Measurements from ENCODE around the gene CDC42EP5. TPM values are rescaled to one million over a fixed set of nuclear protein-coding genes. Genes with fewer than 3 reads are reported as not detected.
A peak's percentile ranks its signal among the peaks of the same experiment; 100 is the strongest.

Gene CDC42EP5
- total and polyA plus RNA-seq, 7 experiments from 2014 or later, result not detected

DNA sequence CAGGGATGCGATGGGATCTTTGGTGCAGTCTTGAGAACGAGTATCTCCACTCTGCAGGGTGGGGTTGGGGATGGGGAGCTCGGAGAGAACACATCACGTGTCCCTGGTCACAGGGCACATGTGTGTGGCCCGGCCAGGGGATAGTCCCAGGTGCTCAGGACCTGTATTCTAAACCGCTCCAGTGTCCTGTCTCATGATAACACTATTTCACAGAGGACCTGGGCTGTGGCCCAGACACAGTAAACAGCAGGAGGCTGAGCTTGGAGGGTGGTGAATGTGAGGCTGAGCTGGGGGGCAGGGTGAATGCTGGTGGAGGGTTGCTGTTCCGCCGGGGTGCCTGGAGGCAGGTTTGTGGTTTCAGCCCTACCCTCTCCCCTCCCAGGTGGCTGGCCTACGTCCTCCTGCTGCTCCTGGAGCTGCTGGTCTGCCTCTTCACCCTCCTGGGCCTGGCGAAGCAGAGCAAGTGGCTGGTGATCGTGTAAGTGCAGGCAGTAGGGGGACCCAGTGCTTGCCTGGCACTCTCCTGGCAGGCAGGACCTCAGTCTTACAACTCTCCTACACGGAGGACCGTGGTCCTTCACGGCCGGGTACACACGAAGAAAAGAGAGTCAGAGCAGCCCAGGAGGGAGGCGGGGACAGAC lies 46.7 kb downstream of the CDC42EP5 start:
- H3K4me1 Mint-ChIP-seq, result peaks cover 2 to 10% (median 6%) of the 10 kb centered on the region in 7 donors
- ATAC-seq, result no peak
- DNase-seq, result peak in 1 of 9 donors; percentile 5
- H3K27me3 Mint-ChIP-seq, result peaks cover 8 to 41% (median 29%) of the 10 kb centered on the region in 5 donors
- peak overlapping the region in 1 of 10 donors; percentile 4 for H3K4me3 Mint-ChIP-seq
- H3K4me3 ChIP-seq (ENCODE audit: low read length), result no peak overlapping the region
- ChIA-PET POLR2A (no interaction called here), CTCF (no interaction called here)
- no peaks in the 10 kb centered on the region for H3K27me3 ChIP-seq (ENCODE audit: control insufficient read depth in 2 of 2, insufficient read depth in 2 of 2, low read length in 2 of 2)
- H3K27ac ChIP-seq (ENCODE audit: low read depth, low read length), result no peak overlapping the region
- H3K4me1 ChIP-seq (ENCODE audit: control insufficient read depth in 2 of 2, insufficient read depth in 2 of 2, low read length in 2 of 2), result peaks cover 0 to 4% of the 10 kb centered on the region in 2 donors
- H3K36me3 Mint-ChIP-seq, result no peaks in the 10 kb centered on the region
- H3K9me3 ChIP-seq (ENCODE audit: control insufficient read depth in 2 of 3, low read length in 3 of 3), result no peaks in the 10 kb centered on the region
- intact Hi-C loops (cut with micrococcal nuclease), result no loop called here
- H3K36me3 ChIP-seq (ENCODE audit: control insufficient read depth in 2 of 3, insufficient read depth in 3 of 3, low read length in 3 of 3), result no peaks in the 10 kb centered on the region
- no peak overlapping the region for H3K27ac Mint-ChIP-seq
- H3K9me3 Mint-ChIP-seq, result peaks cover 0 to under 1% (median 0%) of the 10 kb centered on the region in 11 donors

DNA sequence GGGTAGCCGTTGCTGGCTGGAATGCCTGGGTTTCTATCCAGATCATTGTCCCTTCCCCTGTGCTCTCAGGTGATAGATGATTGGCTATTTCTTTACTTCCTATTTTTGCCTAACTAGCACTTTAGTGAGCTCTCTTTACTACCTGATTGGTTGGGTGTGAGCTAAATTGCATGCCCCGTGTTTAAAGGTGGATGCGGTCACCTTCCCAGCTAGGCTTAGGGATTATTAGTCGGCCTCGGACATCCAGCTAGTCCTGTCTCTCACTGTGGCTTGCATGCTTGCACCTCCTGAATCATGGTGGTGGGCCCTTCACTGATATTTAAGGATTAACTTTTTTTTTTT lies 47.7 kb downstream of the CDC42EP5 start:
- intact Hi-C loops (cut with micrococcal nuclease), result no loop called here
- DNase-seq (no peak), ATAC-seq (no peak)
- H3K4me3 Mint-ChIP-seq, result no peak overlapping the region
- H3K9me3 ChIP-seq (ENCODE audit: control insufficient read depth in 2 of 3, low read length in 3 of 3), result no peaks in the 10 kb centered on the region
- H3K4me1 Mint-ChIP-seq, result peaks cover 0 to 4% (median 0%) of the 10 kb centered on the region in 7 donors
- H3K27me3 ChIP-seq (ENCODE audit: control insufficient read depth in 2 of 2, insufficient read depth in 2 of 2, low read length in 2 of 2), result no peaks in the 10 kb centered on the region
- ChIA-PET POLR2A (interaction anchor here (0.6 kb wide), 1 partner anchor 86 kb away, joined by 3 read pairs; no protein-coding TSS in a partner anchor), CTCF (interaction anchor here (0.6 kb wide), 1 partner anchor 100 kb away, joined by 4 read pairs; no protein-coding TSS in a partner anchor)
- H3K27ac ChIP-seq (ENCODE audit: low read depth, low read length), result no peak overlapping the region
- H3K9me3 Mint-ChIP-seq, result peaks cover 0 to 1% (median 0%) of the 10 kb centered on the region in 11 donors
- H3K36me3 Mint-ChIP-seq, result no peaks in the 10 kb centered on the region
- H3K27me3 Mint-ChIP-seq, result peaks cover 8 to 41% (median 29%) of the 10 kb centered on the region in 5 donors
- no peaks in the 10 kb centered on the region for H3K36me3 ChIP-seq (ENCODE audit: control insufficient read depth in 2 of 3, insufficient read depth in 3 of 3, low read length in 3 of 3)
- peaks cover 0 to 4% of the 10 kb centered on the region in 2 donors for H3K4me1 ChIP-seq (ENCODE audit: control insufficient read depth in 2 of 2, insufficient read depth in 2 of 2, low read length in 2 of 2)
- H3K27ac Mint-ChIP-seq, result no peak overlapping the region
- H3K4me3 ChIP-seq (ENCODE audit: low read length), result no peak overlapping the region

DNA sequence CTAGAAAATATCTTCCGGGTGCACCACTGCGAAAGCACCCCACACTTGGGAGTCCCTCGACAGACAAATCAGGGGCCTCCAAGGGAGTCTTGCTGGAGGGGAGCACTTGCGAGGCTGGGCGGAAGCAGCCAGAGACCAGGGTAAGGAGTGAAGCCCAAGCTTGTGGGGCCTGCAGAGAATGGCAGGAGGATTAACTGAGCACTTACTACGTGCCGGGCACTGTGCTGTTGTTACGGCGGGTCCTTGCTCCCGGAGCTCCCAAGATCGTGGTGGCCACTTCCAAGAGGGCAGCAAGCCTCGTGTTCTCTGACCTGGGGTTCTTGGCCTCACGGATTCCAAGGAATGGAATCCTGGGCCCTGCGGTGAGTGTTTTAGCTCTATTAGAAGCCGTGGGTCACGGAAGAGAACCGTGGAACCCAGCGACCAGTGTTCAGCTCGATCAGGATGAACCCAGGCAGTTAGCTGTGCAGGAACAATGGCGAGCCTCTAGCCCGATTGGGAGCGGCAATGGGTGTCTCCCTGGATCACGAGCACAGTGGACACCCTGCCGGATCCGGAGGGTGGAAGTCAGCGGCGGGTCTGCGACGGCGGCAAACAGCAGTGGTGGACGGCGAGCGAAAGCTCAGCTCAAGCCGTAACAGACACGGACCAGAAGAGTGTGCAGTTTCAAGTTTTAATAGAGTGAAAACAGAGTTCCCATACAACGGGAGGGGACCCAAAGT lies 48.3 kb downstream of the CDC42EP5 start:
- Mint-ChIP-seq H3K9me3 (peaks cover 0 to 1% (median 0%) of the 10 kb centered on the region in 11 donors), H3K27ac (no peak overlapping the region), H3K4me3 (no peak overlapping the region), H3K36me3 (no peaks in the 10 kb centered on the region), H3K27me3 (peaks cover 8 to 41% (median 29%) of the 10 kb centered on the region in 5 donors), H3K4me1 (peaks cover 0 to 4% (median 0%) of the 10 kb centered on the region in 7 donors)
- Histone ChIP-seq H3K27me3 (ENCODE audit: control insufficient read depth in 2 of 2, insufficient read depth in 2 of 2, low read length in 2 of 2) (no peaks in the 10 kb centered on the region), H3K36me3 (ENCODE audit: control insufficient read depth in 2 of 3, insufficient read depth in 3 of 3, low read length in 3 of 3) (no peaks in the 10 kb centered on the region), H3K27ac (ENCODE audit: low read depth, low read length) (no peak overlapping the region), H3K4me3 (ENCODE audit: low read length) (no peak overlapping the region), H3K4me1 (ENCODE audit: control insufficient read depth in 2 of 2, insufficient read depth in 2 of 2, low read length in 2 of 2) (no peaks in the 10 kb centered on the region), H3K9me3 (ENCODE audit: control insufficient read depth in 2 of 3, low read length in 3 of 3) (no peaks in the 10 kb centered on the region)
- POLR2A ChIA-PET, result interaction anchor here (0.6 kb wide), 1 partner anchor 87 kb away, joined by 3 read pairs; no protein-coding TSS in a partner anchor
- CTCF ChIA-PET, result interaction anchor here (0.6 kb wide), 1 partner anchor 99 kb away, joined by 4 read pairs; no protein-coding TSS in a partner anchor
- ATAC-seq (no peak), DNase-seq (no peak)
- intact Hi-C loops (cut with micrococcal nuclease), result no loop called here

GRCh38 chr19:54424201-54424600 lies 48.9 kb downstream of the CDC42EP5 start:
- Mint-ChIP-seq H3K4me3 (no peak overlapping the region), H3K9me3 (peaks cover 0 to 1% (median 0%) of the 10 kb centered on the region in 11 donors), H3K27ac (no peak overlapping the region), H3K27me3 (peaks cover 5 to 38% (median 34%) of the 10 kb centered on the region in 5 donors), H3K4me1 (peaks cover 0 to 5% (median 0%) of the 10 kb centered on the region in 7 donors), H3K36me3 (no peaks in the 10 kb centered on the region)
- Histone ChIP-seq H3K4me1 (ENCODE audit: control insufficient read depth in 2 of 2, insufficient read depth in 2 of 2, low read length in 2 of 2) (no peaks in the 10 kb centered on the region), H3K27me3 (ENCODE audit: control insufficient read depth in 2 of 2, insufficient read depth in 2 of 2, low read length in 2 of 2) (no peaks in the 10 kb centered on the region), H3K27ac (ENCODE audit: low read depth, low read length) (no peak overlapping the region), H3K9me3 (ENCODE audit: control insufficient read depth in 2 of 3, low read length in 3 of 3) (no peaks in the 10 kb centered on the region), H3K36me3 (ENCODE audit: control insufficient read depth in 2 of 3, insufficient read depth in 3 of 3, low read length in 3 of 3) (no peaks in the 10 kb centered on the region), H3K4me3 (ENCODE audit: low read length) (no peak overlapping the region)
- POLR2A ChIA-PET, result no interaction called here
- ATAC-seq (no peak), DNase-seq (no peak)
- CTCF ChIA-PET, result no interaction called here
- intact Hi-C loops (cut with micrococcal nuclease), result no loop called here

DNA sequence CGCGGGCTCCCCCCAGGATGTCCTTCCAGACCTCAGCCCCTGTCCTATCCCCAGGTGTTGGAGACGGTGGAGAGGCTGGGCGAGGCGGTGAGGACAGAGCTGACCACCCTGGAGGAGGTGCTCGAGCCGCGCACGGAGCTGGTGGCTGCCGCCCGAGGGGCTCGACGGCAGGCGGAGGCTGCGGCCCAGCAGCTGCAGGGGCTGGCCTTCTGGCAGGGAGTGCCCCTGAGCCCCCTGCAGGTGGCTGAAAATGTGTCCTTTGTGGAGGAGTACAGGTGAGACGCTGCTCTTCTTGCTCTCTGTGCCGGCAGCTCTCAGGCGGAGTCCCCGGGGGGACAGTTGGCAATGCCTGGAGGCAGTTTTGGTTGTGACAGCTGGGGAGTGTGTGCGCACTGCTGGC lies 51.0 kb downstream of the CDC42EP5 start:
- H3K27ac ChIP-seq (ENCODE audit: low read depth, low read length), result no peak overlapping the region
- DNase-seq (no peak), ATAC-seq (no peak)
- Mint-ChIP-seq H3K4me3 (no peak overlapping the region), H3K4me1 (peaks cover 10 to 17% (median 14%) of the 10 kb centered on the region in 7 donors), H3K36me3 (peaks cover 0 to 8% (median 0%) of the 10 kb centered on the region in 5 donors), H3K9me3 (peaks cover 0 to 3% (median 0%) of the 10 kb centered on the region in 11 donors), H3K27me3 (peaks cover 10 to 52% (median 39%) of the 10 kb centered on the region in 5 donors), H3K27ac (no peak overlapping the region)
- intact Hi-C loops (cut with micrococcal nuclease), result no loop called here
- CTCF ChIA-PET, result no interaction called here
- no peak overlapping the region for H3K4me3 ChIP-seq (ENCODE audit: low read length)
- POLR2A ChIA-PET, result no interaction called here
- H3K9me3 ChIP-seq (ENCODE audit: control insufficient read depth in 2 of 3, low read length in 3 of 3), result no peaks in the 10 kb centered on the region
- no peaks in the 10 kb centered on the region for H3K36me3 ChIP-seq (ENCODE audit: control insufficient read depth in 2 of 3, insufficient read depth in 3 of 3, low read length in 3 of 3)
- peaks cover 0 to 11% of the 10 kb centered on the region in 2 donors for H3K4me1 ChIP-seq (ENCODE audit: control insufficient read depth in 2 of 2, insufficient read depth in 2 of 2, low read length in 2 of 2)
- H3K27me3 ChIP-seq (ENCODE audit: control insufficient read depth in 2 of 2, insufficient read depth in 2 of 2, low read length in 2 of 2), result no peaks in the 10 kb centered on the region

- H3K4me3 Mint-ChIP-seq, result no peak overlapping the region
- peaks cover 0 to 9% (median 0%) of the 10 kb centered on the region in 5 donors for H3K36me3 Mint-ChIP-seq
- DNase-seq, result no peak
- Histone ChIP-seq H3K36me3 (ENCODE audit: control insufficient read depth in 2 of 3, insufficient read depth in 3 of 3, low read length in 3 of 3) (no peaks in the 10 kb centered on the region), H3K27me3 (ENCODE audit: control insufficient read depth in 2 of 2, insufficient read depth in 2 of 2, low read length in 2 of 2) (no peaks in the 10 kb centered on the region), H3K27ac (ENCODE audit: low read depth, low read length) (no peak overlapping the region), H3K4me1 (ENCODE audit: control insufficient read depth in 2 of 2, insufficient read depth in 2 of 2, low read length in 2 of 2) (peaks cover 0 to 11% of the 10 kb centered on the region in 2 donors), H3K4me3 (ENCODE audit: low read length) (no peak overlapping the region), H3K9me3 (ENCODE audit: control insufficient read depth in 2 of 3, low read length in 3 of 3) (no peaks in the 10 kb centered on the region)
- no peak overlapping the region for H3K27ac Mint-ChIP-seq
- intact Hi-C loops (cut with micrococcal nuclease), result no loop called here
- peaks cover 11 to 19% (median 17%) of the 10 kb centered on the region in 7 donors for H3K4me1 Mint-ChIP-seq
- peaks cover 12 to 55% (median 39%) of the 10 kb centered on the region in 5 donors for H3K27me3 Mint-ChIP-seq
- POLR2A ChIA-PET, result interaction anchor here (1.5 kb wide), 1 partner anchor 27 kb away, joined by 4 read pairs; the partner anchor contains the start of gene LENG8
- H3K9me3 Mint-ChIP-seq, result peaks cover 0 to 3% (median 0%) of the 10 kb centered on the region in 11 donors
- no peak for ATAC-seq
- CTCF ChIA-PET, result no interaction called here
These were observed 51.6 kb downstream of the CDC42EP5 start for GRCh38 chr19:54421521-54421920.
